H1 (cell line): ENCODE measurements around the gene APBA2. TPM values are rescaled to one million over a fixed set of nuclear protein-coding genes. Genes with fewer than 3 reads are reported as not detected.

Experiments used
- ATF2 ChIP-seq: IDR thresholded peaks from 2 replicates; pipeline ENCODE4 v1.6.1; 2012; ENCODE audit warnings: low read length, inconsistent platforms
- BACH1 ChIP-seq: IDR thresholded peaks from 2 replicates; pipeline ENCODE4 v1.6.1; 2012; ENCODE audit warnings: low read length, improper control_type of control experiment
- BRCA1 ChIP-seq: IDR thresholded peaks from 2 replicates; pipeline ENCODE4 v1.6.1; 2012; ENCODE audit warnings: low read depth, low read length, improper control_type of control experiment
- PHF8 ChIP-seq: fragments of 200-600 bp; sonication (generic); conservative IDR thresholded peaks from 2 replicates; pipeline ENCODE4 v1.7.1; 2012; ENCODE audit warnings: low read depth, mild to moderate bottlenecking, inconsistent platforms, low read length, moderate library complexity
- POLR2AphosphoS5 ChIP-seq: IDR thresholded peaks from 2 replicates; pipeline ENCODE4 v1.6.1; 2011; ENCODE audit warnings: low read depth, low read length
- RAD21 ChIP-seq, 2 experiments: IDR thresholded peaks in 1 of 2; conservative IDR thresholded peaks in 1 of 2; 2 replicates each; pipeline ENCODE4 v1.6.1; 2011; ENCODE audit warnings: low read depth in 2 of 2, low read length in 2 of 2, improper control_type of control experiment in 1 of 2, inconsistent platforms in 1 of 2, mild to moderate bottlenecking in 1 of 2, moderate library complexity in 1 of 2
- TAF7 ChIP-seq: optimal IDR thresholded peaks from 2 replicates; pipeline ENCODE3; 2011; ENCODE audit warnings: low read depth, mild to moderate bottlenecking, inconsistent platforms, low read length, moderate library complexity, borderline replicate concordance
- TBP ChIP-seq: IDR thresholded peaks from 2 replicates; pipeline ENCODE4 v1.6.1; 2011; ENCODE audit warnings: low read depth, low read length, improper control_type of control experiment
- polyA plus RNA-seq, 7 experiments: library from polyadenylated mRNA; depleted of rRNA in 3 of 7; stranded (reverse) in 5 of 7; unstranded in 2 of 7; fragments of >200 nt in 5 of 7; fragments of 200-250 nt in 2 of 7; gene quantifications; 1 replicate in 5 of 7; 2 replicates in 1 of 7; 4 replicates in 1 of 7; pipeline versions ENCODE4 v1.2.1 to v1.2.3, GENCODE V29; 2011 to 2013; ENCODE audit warnings: missing spikeins in 2 of 7, mixed read lengths in 2 of 7
- total RNA-seq: library from RNA; stranded (reverse); fragmentation: NEBNext Ultra II Directional; extraction: Animal tissue kit (Norgen Biotek cat#: 25700); gene quantifications from 2 replicates; pipeline ENCODE4 v1.2.1, GENCODE V29; 2021
- TF ChIP-seq, protein P1 (sequence below): IDR thresholded peaks from 2 replicates; pipeline ENCODE4 v1.6.1; 2012; ENCODE audit warnings: inconsistent platforms

The APBA2 gene
- total and polyA plus RNA-seq, 2 of the 8 experiments (the other 6 are each of a cell fraction or from before 2014, with no cell fraction given), result 15.5 to 19.0 TPM

GRCh38 chr15:29050870-29051269, 165.1 kb downstream of the APBA2 start (continued):
- TF ChIP-seq RAD21 (IDR thresholded peaks at IDR 0.05 in 1 of 2, conservative IDR thresholded peaks at IDR 0.05 in 1 of 2; ENCODE audit: low read depth in 2 of 2, low read length in 2 of 2), result no peak
- no peak for TF ChIP-seq TBP
- no peak for TF ChIP-seq BRCA1
- TF ChIP-seq PHF8, result no peak
- TF ChIP-seq BACH1, result no peak
- TF ChIP-seq TAF7, result no peak
- TF ChIP-seq POLR2AphosphoS5, result no peak
- TF ChIP-seq ATF2, result no peak
- TF ChIP-seq, protein P1, sequence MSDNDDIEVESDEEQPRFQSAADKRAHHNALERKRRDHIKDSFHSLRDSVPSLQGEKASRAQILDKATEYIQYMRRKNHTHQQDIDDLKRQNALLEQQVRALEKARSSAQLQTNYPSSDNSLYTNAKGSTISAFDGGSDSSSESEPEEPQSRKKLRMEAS, result no peak
